HG03159 (cell line): Measurements from ENCODE around the gene RIMS1.
"Not testable (repeated sequence)": the region's sequence is repeated elsewhere in the genome, so short reads cannot be mapped to it uniquely, and the experiment has no call there.

Experiments used
- ATAC-seq: cut with Tn5 transposase; IDR thresholded peaks from one replicate; pipeline ENCODE4 v1.9.1; 2021; ENCODE audit warnings: mild to moderate bottlenecking, moderate library complexity; ENCODE audit not compliant: unreplicated experiment

Gene RIMS1

GRCh38 chr6:71967436-71967835 lies 81.1 kb downstream of the RIMS1 start:
- ATAC-seq, result no peak

GRCh38 chr6:71977884-71978283 lies 91.5 kb downstream of the RIMS1 start:
- ATAC-seq, result peak; percentile 42

DNA sequence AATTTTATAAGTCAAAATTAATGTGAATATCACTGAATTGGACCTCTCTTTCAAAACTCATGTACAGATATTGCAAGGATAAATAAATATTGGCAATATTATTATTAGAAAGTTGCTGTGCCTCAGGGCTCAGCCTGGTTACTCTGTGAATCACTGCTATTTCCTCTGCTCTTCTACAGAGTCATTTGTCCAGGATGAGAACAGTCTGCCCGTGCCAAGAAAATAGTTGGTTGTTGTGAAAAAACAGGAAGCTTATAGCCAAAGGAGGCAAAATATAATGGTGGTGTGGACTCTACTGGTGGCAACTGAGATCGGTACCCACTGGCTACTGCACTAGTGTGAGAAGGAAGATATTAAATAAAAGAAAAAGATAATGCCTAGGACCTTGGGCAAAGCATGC lies 93.6 kb downstream of the RIMS1 start:
- no peak for ATAC-seq

- peak; percentile 78 for ATAC-seq
Measured at GRCh38 chr6:71982389-71982788, 96.0 kb downstream of the RIMS1 start.

GRCh38 chr6:71983131-71983530 lies 96.8 kb downstream of the RIMS1 start:
- ATAC-seq, result no peak

DNA sequence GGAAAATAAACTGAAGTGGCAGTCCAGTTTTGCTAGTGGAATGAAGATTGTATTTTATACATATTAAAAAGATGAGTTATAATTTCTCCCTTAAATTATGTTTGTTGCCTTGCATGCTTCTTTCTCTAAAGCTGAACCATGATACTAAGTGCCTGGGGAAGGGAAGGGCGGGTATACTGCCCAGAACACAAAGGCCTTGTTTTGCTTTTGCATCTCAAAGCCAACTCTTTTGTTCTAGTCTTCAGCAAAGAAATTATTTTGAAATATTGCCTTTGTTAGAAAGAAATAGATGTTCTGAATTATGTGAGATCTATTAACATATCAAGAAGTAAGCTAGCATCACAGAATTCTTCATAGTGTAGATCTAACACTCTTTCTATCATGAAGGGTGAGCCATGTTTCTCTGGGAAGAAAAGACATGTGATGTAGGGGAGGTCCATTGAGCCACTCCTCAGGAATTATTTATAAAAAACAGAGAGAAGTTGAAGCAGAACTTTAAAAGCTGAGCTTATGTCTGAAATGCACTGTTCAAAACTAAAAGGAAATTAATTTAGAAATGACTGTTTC lies 108.4 kb downstream of the RIMS1 start:
- no peak for ATAC-seq

DNA sequence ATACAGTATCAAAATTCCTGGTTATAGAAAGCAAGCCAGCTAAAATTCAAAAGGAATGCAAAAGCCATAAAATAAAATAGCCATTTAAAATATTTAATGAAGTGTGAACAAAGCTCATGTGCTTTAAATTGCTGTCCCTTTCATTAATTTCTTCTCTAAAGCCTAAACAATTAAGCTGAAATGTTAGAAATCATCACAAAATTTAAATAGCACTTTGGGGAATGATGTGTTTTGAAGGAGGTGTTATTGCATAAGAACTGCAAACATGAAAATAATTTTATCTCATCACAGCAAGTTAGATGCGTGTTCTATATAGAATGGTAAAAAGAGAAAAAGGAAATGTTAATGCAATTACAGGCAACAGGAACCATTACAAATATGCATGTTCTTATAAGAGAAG lies 111.0 kb downstream of the RIMS1 start:
- ATAC-seq, result no peak

DNA sequence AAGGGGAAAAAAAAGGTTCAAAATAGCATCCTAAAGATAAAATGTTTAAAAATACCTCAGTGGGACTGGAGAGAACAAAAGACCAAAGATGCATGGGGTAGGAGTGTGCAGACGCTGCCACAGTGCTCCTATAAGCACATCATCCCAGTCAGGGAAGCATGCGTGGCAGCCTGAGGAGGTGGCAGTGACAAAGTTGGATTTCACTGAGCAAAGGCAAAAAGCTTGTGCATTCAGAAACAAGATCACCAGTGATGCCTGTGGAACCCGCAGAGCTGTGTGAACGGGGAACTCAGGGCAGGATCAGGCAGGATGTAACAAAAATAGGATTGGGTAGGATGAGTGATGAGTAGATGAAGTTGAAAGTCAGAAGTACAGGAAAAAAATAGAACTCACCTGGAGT lies 116.1 kb downstream of the RIMS1 start:
- no peak for ATAC-seq

DNA sequence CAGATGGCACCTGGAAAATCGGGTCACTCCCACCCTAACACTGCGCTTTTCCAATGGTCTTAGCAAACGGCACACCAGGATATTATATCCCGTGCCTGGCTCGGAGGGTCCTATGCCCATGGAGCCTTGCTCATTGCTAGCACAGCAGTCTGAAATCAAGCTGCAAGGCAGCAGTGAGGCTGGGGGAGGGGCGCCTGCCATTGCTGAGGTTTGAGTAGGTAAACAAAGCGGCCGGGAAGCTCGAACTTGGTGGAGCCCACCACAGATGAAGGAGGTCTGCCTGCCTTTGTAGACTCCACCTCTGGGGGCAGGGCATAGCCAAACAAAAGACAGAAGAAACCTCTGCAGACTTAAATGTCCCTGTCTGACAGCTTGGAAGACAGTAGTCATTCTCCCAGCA lies 120.2 kb downstream of the RIMS1 start:
- ATAC-seq, result not testable (repeated sequence)

DNA sequence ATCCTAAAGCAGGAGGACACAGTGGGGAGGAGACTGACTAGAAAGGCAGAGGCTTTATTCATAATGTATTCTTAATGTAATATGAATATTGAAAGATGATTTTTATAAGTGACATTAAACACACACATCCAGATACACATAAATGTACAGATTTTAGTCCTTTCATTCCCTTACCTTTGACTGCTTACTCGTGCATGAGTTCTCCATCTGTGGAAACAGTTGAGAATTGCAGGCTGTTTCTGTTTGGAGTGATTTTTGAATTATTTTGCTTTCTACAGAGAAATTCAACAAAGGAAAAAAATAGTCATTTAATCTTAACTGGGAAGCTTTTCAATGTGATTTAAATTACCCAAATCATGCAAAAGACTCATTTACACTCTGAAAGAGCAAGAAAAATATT lies 136.5 kb downstream of the RIMS1 start:
- no peak for ATAC-seq

DNA sequence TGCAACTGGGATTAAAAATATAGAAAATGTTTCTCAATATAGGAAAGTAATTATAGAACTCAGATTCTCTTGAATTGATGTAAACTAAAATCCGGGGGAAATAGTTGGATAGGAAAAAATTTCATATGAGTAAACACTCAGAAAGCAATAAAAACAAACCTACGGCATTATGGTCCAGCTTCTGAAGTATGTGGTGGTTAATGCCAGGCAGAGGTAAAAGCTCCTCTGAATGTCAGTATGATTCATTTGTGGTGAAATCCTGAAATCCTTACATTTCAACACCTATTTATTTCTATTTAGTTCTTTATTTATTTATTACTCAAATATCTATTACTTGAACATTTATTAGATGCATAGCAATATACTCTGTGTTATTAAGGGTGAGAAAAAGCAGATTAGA lies 145.1 kb downstream of the RIMS1 start:
- no peak for ATAC-seq

GRCh38 chr6:72032086-72032485 lies 145.7 kb downstream of the RIMS1 start:
- ATAC-seq, result no peak

DNA sequence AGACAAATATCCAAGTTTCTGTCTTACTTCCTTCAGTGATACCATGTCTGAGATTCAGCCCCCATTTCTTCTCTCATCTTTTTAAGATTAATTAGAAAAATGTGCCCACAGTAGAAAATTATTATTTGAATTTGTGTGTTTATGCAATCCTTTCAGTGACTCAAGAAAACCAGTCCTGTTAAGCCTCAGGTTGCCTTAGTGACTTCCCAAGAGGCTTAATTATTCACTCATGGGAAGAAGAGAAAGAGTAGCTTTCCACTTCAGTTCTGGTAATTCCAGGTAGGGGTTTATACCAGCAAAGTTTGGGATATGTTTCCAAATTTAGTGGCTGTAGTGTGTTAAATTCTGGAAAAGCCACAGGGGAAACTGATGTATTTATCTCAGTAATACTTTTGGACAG lies 149.1 kb downstream of the RIMS1 start:
- no peak for ATAC-seq

DNA sequence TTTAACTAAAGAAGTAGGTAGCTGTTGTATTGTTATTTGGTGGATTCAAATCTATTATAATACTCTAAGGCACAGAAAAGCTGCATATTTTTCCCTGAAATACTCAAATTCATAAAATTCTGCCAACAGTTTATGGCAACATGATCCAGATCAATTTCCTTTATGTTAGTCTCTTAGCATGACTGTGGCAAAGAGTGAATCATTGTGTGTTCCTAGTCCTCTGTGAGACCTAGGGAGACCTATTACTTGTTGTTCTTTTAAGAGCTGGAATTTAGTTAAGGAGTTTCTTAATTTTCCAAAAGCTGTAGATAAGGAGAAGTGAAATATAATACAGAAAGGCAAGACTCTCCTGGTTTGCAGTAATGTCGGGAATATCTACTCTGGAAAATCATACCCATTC lies 149.6 kb downstream of the RIMS1 start:
- ATAC-seq, result no peak

DNA sequence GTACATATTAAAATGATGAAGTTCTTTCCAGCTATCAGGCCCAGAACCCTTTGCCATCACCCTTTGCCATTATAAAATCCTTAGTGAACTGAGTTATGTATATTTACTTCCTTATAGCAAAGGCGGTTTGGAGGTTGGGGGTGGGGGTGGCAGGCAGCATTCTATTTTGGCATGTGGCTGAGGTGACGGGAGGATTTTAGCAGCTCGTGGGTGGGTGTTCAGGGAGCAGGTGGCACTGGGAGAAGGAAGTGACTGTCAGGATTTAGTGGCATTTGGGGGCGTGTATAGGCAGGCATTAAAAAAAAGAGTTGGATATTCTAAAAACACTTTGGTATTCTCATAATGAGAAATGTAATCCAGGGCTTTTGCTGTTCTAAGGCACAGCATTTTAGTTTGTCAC lies 150.7 kb downstream of the RIMS1 start:
- no peak for ATAC-seq

DNA sequence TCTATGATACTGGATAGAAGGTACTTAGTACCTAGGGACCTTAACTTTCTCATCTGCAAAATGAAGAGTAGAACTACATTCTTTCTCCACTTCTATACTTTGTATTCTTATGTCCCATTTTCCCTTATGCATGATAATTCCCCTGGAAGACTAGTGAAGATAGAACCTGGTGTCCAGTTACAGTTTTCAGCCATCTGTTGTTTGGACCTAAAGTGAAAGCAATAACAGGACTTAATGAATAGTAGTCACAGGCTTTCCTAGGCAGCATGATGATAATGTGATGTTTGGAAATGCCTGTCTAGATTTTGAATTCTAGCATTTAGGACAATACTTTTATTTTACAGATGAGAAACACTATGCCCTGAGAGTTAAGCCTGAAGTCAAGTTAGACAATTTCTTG lies 153.8 kb downstream of the RIMS1 start:
- no peak for ATAC-seq

DNA sequence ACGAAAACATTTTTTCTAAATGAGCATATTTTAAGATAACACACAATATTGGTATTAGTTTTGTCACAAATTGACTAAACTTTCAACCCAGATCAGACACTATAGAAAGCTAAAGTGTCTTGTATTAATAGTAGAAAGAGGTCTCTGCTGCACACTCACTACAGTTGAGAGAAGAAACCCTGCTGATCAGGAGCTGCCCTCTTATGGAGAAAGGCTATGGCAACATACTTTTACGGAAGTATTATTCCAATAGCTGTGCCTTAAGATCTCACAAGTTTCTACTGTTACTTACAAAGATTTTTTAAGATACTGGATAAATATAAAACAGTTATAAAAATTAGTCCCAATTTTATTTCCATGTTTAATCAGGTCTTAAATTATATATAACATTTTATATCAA lies 155.7 kb downstream of the RIMS1 start:
- ATAC-seq, result no peak

DNA sequence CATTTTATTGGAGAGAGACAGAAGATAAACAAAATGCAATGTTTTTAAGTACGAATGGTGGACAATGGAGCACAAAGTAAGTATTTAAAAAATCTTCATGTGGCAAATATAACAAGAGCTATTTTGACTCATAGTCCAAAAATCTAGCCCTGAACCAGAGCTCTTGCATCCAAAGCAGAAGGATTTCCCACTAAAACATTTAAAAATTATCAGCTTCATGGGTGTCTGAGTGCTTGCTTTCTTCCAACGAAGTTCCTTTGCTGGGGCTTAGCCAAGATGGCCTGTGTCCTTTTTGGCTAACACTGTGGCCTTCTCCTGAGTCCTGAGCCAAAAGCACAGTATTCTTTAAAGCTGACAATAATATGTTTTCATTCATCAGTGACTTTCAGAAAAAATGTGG lies 161.7 kb downstream of the RIMS1 start:
- ATAC-seq, result no peak

GRCh38 chr6:72049376-72049775 lies 163.0 kb downstream of the RIMS1 start:
- no peak for ATAC-seq

GRCh38 chr6:72061286-72061685 lies 174.9 kb downstream of the RIMS1 start:
- ATAC-seq, result no peak

- ATAC-seq, result no peak
Measured at GRCh38 chr6:72064399-72064975, 178.1 kb downstream of the RIMS1 start.

- no peak for ATAC-seq
Measured at GRCh38 chr6:72078096-72078495, 191.7 kb downstream of the RIMS1 start.

GRCh38 chr6:72080260-72080941 lies 194.1 kb downstream of the RIMS1 start:
- no peak for ATAC-seq
